GM18870 (cell line): ENCODE data around the gene RMDN3.

ENCODE experiments used
- ATAC-seq: cut with Tn5 transposase; IDR thresholded peaks from one replicate; pipeline ENCODE4 v1.9.1; 2021; ENCODE audit warnings: moderate library complexity; ENCODE audit not compliant: unreplicated experiment

RMDN3 gene

DNA sequence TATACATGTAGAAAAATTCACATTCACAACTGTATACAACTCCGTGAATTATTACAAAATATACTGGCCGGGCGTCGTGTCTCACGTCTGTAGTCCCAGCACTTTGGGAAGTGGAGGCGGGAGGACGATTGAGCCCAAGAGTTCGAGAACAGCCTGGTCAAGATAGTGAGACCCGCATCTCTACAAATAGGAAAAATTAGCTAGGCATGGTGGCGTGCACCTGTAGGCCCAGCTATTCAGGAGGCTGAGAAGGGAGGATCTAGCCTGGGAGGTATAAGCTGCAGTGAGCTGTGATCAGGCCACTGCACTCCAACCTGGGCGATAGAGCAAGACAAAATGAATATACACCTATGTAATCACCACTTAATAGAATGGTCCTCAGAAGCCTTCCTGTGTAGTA is 58.8 kb downstream of the RMDN3 start:
- ATAC-seq: no peak

DNA sequence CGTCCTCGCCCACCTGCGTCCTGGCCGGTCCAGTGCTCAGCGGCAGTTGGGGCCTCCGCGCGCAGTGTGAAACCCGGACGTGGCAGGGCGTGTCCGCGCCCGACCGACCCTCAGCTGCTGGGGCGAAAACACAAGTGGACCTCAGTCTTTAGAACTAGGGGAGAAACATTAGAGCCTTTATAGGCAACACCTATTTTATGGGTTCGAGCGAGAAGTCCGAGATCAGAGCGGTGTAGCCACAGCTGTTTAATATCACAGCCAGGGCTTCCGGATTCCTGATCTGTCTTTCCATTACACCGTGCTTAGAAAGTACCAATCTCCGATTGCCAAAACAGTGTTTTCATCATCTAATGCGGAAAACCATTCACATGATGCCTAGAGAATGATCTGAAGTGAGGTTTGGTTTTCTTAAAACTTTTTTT is 59.6 kb downstream of the RMDN3 start:
- peak; percentile 2 for ATAC-seq

DNA sequence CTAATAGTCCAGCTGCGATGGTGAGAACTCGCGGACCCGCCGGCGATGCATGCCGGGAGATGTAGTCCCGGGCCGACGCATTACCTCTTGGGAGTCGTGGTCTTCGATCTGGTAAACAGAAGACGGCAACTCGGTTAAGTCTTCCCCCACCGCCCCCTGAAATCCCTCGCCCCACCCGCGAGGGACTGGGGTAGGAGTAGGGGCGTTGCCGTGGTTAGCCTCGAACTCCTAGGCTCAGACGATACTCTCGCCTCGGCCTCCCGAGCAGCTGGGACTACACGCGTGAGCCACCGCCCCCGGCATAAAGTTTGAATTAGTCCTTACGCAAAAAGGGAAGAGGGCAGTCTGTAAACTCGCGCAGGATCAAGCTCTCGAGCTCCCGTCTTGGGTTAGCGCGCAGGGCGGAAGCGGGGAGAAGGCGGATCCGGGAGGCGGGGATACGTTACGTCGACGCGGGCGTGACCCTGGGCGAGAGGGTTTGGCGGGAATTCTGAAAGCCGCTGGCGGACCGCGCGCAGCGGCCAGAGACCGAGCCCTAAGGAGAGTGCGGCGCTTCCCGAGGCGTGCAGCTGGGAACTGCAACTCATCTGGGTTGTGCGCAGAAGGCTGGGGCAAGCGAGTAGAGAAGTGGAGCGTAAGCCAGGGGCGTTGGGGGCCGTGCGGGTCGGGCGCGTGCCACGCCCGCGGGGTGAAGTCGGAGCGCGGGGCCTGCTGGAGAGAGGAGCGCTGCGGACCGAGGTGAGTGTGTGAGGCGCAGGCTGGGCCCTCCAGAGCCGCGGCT is 60.2 kb downstream of the RMDN3 start, which contains the start of gene RAD51:
Gene RAD51, plus strand, starts transcription at position 487 of the 781 bp plus-strand sequence. CDS start 3,585 bp downstream, outside the sequence.
- peak; percentile 56 for ATAC-seq

DNA sequence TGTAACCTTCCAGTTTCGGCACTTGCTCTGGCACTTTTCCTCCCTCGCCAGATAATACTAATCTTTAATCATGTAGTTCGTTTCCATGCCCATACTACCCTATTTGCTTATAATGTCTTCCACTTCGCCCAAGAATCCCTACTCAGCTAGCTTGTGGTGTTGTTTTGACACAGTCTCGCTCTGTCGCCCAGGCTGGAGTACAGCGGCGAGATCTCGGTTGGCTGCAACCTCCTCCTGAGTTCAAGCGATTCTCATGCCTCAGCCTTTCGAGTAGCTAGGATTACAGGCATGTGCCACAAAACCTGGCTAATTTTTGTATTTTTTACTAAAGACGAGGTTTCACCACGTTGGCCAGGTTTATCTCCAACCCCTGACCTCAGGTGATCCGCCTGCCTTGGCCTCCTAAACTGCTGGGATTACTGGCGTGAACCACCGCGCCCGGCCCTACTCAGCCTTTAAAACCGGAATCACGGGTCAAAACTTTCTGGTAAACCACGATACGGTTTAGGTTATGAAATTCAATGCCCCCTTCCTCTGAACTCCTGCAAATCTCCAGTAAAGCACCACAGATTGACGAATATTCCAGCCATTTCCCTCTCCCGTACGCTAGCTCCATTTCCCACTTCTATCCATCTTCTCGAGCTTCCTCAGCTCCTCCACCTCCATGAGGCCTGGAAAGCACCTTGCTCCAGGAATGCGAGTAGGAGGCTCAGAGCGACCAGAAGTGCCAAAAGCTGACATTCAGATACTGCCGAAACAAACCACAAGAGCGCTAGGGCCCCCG is 61.0 kb downstream of the RMDN3 start:
- ATAC-seq: peak; percentile 16

DNA sequence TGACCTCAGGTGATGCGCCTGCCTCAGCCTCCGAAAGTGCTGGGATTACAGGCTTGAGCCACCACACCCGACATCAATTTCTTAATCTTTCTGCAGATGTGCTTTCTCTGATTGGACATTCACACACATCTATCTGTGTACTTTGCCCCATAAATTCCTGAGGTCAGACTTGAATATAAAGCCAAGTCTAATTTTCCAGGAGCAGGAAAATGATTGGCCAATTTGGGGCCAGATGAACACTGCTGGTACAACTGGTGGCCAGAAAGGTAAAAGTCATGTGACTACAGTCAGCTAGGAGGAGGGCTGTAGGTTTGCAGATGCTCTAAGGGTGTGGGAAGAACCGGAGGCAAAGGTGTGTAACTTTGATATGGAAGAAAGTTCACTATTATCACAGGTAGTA is 63.3 kb downstream of the RMDN3 start:
- no peak for ATAC-seq

DNA sequence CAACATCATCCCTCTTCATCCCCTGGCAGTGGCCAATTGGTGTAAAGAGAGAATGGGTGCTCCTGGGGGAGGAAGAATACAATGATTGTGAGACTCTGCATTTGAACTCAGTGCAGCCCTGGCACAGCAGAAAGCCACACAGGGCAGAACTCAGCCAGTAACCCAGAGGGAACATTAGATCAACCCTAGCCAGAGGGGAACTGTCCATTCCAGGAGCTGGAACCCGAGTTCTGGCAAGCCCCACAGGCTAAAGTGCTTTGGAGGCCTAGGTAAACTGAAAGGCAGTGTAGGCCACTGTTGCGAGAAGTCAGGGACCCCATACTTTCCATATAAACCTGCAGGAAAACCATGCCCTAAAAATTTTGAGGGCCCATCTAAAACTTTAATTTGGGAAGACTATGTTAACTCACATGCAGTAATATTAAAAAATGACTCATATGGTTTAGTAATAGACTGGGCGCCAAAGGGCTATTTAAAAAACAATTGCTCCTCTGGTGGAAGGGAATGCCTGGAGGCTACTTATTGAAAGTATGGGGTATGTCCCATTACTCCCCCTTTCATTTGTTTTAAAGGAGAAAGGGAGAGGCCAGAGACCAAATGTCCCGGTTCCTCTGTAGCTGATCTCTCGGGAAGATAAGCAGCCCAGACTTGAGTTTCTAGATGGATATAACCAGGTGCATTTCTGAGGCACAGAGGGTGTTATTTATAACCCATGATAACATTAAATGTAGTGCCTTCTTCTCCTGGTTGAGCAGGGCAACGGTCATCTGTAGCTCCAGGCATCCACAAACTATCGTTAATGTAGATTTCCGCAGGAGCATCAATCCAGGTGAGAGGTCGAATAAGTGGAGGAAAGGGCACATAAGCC is 65.9 kb downstream of the RMDN3 start:
- no peak for ATAC-seq
